GM21717 (cell line): Measurements from ENCODE around the gene KRT76.
"Not testable (repeated sequence)": the region's sequence is repeated elsewhere in the genome, so short reads cannot be mapped to it uniquely, and the experiment has no call there.

ENCODE experiments used
- ATAC-seq: cut with Tn5 transposase; IDR thresholded peaks from one replicate; pipeline ENCODE4 v1.9.1; 2021; ENCODE audit warnings: mild to moderate bottlenecking, moderate library complexity; ENCODE audit not compliant: unreplicated experiment

Gene KRT76

GRCh38 chr12:52797529-52797894 is 20.4 kb upstream of the KRT76 start:
- ATAC-seq = no peak

- ATAC-seq = no peak
Observed at GRCh38 chr12:52796839-52797528, 19.8 kb upstream of the KRT76 start.

- no peak for ATAC-seq
Observed at GRCh38 chr12:52796429-52796794, 19.3 kb upstream of the KRT76 start.

GRCh38 chr12:52795694-52796428 is 18.7 kb upstream of the KRT76 start, which contains the start of gene KRT3:
Gene KRT3 (minus strand): TSS chr12:52796117. CDS start chr12:52796042, 75 bp downstream.
- ATAC-seq = no peak

GRCh38 chr12:52795332-52795674 is 18.2 kb upstream of the KRT76 start:
- not testable (repeated sequence) for ATAC-seq

GRCh38 chr12:52794479-52795331 is 17.6 kb upstream of the KRT76 start:
- ATAC-seq = no peak

- no peak for ATAC-seq
Observed at GRCh38 chr12:52792185-52793029, 15.3 kb upstream of the KRT76 start.

GRCh38 chr12:52791271-52792184 is 14.4 kb upstream of the KRT76 start:
- no peak for ATAC-seq

GRCh38 chr12:52790427-52791270 is 13.5 kb upstream of the KRT76 start:
- no peak for ATAC-seq

GRCh38 chr12:52789637-52790426 is 12.7 kb upstream of the KRT76 start:
- ATAC-seq = no peak

- no peak for ATAC-seq
Observed at GRCh38 chr12:52788876-52789636, 11.9 kb upstream of the KRT76 start.

GRCh38 chr12:52788192-52788875 is 11.2 kb upstream of the KRT76 start:
- no peak for ATAC-seq

GRCh38 chr12:52787324-52788191 is 10.4 kb upstream of the KRT76 start:
- ATAC-seq = no peak

GRCh38 chr12:52784909-52785308 is 7.8 kb upstream of the KRT76 start:
- no peak for ATAC-seq

- ATAC-seq = no peak
Observed at GRCh38 chr12:52783563-52784316, 6.6 kb upstream of the KRT76 start.
